IPS-18a (cell line): Measurements from ENCODE around the gene SORBS1.

ENCODE experiments used
- H3K27ac ChIP-seq: one replicate; pipeline ENCODE4 v1.5.1; 2013; ENCODE audit warnings: low read length
- H3K27me3 ChIP-seq: one replicate; pipeline ENCODE4 v1.6.1; 2013; ENCODE audit warnings: mild to moderate bottlenecking, low read length; ENCODE audit not compliant: control insufficient read depth, insufficient read depth
- H3K36me3 ChIP-seq: one replicate; pipeline ENCODE4 v1.6.1; 2013; ENCODE audit warnings: low read depth, low read length; ENCODE audit not compliant: control insufficient read depth
- H3K4me1 ChIP-seq: one replicate; pipeline ENCODE4 v1.6.1; 2013; ENCODE audit warnings: low read depth, low read length; ENCODE audit not compliant: control insufficient read depth
- H3K4me3 ChIP-seq: one replicate; pipeline ENCODE4 v1.5.1; 2013; ENCODE audit warnings: low read length
- H3K9ac ChIP-seq: one replicate; pipeline ENCODE4 v1.6.1; 2013; ENCODE audit warnings: mild to moderate bottlenecking, low read length, moderate library complexity
- H3K9me3 ChIP-seq: one replicate; pipeline ENCODE4 v1.6.1; 2013; ENCODE audit warnings: low read depth, low read length; ENCODE audit not compliant: control insufficient read depth

SORBS1 gene

DNA sequence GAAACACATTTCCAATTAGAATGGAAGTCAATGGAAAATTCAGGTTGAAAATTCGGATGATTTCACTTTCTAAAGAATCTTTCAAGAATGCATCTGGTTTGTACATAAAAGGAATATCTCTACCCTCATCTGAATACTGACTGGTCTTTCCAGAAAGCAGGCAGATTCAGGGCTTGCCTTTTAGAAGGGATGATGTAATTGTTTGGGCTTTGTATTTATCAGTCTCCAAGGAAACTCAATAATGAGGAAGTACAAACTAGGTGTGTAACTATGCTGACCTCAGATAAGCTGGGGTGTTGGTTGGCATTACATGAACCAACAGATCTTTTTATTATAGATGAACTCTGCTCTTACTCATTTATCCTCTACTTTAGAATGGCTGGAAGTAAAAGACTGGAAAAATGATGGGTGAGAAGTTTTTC, 294.5 kb downstream of the SORBS1 start:
- Histone ChIP-seq H3K9ac (peak overlapping the region; percentile 68), H3K27ac (peak overlapping the region; percentile 83), H3K4me3 (no peak overlapping the region), H3K27me3 (no peaks in the 10 kb centered on the region), H3K9me3 (no peaks in the 10 kb centered on the region), H3K4me1 (peaks cover 21% of the 10 kb centered on the region), H3K36me3 (peaks cover 13% of the 10 kb centered on the region)

DNA sequence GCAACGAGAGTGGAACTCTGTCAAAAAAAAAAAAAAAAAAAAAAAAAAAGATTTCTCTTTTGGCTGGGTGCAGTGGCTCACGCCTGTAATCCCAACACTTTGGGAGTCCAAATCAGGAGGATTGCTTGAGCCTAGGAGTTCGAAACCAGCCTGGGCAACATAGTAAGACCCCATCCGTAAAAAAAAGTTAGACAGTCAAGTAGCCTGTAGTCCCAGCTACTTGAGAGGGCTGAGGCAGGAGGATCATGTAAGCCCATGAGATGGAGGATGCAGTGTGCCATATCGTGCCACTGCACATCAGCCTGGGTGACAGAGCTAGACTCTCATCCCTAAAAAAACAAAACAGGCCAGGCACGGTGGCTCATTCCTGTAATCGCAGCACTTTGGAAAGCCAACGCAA, 295.6 kb downstream of the SORBS1 start:
- H3K4me1 ChIP-seq: peaks cover 25% of the 10 kb centered on the region
- H3K27ac ChIP-seq: no peak overlapping the region
- peaks cover 11% of the 10 kb centered on the region for H3K36me3 ChIP-seq
- H3K9me3 ChIP-seq: no peaks in the 10 kb centered on the region
- H3K9ac ChIP-seq: no peak overlapping the region
- H3K27me3 ChIP-seq: no peaks in the 10 kb centered on the region
- H3K4me3 ChIP-seq: no peak overlapping the region

DNA sequence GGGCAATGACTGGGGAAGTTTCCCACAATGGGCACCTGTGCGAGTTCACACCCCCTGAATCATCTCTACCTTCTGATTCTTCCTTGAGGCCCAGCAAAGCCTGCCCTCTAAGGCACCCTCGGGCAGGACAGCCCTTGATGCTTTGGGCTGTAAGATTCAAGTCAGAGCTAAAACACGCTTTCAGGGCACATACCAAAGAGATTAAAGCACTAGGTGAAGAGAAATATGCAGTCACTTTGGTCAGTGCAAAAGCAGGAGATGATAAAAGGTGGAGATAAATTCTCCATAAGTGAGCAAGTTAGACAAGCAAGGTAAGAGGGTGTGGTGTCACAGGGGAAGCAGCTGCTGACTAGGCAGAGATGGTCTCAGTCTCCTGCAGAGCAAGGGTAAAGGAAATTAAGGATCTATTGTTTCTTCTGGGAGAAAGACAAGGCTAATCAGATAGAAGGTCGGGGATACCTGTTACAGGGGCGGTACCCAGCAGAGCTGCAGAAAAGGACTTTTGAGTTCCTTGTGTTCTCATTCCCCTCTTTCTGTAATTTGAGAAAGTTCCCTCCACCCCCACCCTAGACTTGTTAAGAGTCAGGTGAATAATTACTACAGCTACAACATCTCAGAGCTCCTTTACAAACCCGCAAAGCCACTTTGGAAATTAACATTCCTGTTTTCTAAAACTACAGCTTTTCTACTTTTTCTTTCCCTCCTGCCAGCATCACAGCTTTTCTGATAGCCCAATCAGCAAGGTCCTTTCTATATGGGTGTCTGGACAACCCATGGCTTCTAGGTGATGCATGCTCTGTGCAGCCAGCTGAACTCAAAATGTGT, 296.7 kb downstream of the SORBS1 start:
- Histone ChIP-seq H3K4me3 (no peak overlapping the region), H3K36me3 (peaks cover 11% of the 10 kb centered on the region), H3K4me1 (peaks cover 25% of the 10 kb centered on the region), H3K9me3 (no peaks in the 10 kb centered on the region), H3K27ac (peak overlapping the region; percentile 68), H3K9ac (no peak overlapping the region), H3K27me3 (no peaks in the 10 kb centered on the region)

DNA sequence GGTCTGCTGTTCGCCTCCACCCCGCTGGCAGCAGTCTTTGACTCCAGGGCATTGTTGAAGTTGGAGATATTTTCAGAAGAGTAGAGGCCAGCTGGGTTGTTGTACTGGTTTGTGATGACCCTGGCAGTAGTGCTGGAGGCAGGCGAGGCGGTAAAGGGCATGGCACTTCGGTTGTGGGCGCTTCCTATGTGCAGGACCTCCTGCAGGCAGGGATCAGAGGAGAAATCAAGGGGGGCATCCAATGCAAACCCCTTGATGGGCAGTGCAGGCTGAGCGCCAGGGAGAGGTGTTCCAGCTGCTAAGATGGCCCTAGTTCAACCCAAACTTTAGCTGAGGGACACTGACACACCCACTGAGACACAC, 297.3 kb downstream of the SORBS1 start:
- H3K27ac ChIP-seq: no peak overlapping the region
- H3K36me3 ChIP-seq: peaks cover 11% of the 10 kb centered on the region
- H3K9ac ChIP-seq: no peak overlapping the region
- H3K27me3 ChIP-seq: no peaks in the 10 kb centered on the region
- H3K4me1 ChIP-seq: peaks cover 25% of the 10 kb centered on the region
- no peaks in the 10 kb centered on the region for H3K9me3 ChIP-seq
- no peak overlapping the region for H3K4me3 ChIP-seq

DNA sequence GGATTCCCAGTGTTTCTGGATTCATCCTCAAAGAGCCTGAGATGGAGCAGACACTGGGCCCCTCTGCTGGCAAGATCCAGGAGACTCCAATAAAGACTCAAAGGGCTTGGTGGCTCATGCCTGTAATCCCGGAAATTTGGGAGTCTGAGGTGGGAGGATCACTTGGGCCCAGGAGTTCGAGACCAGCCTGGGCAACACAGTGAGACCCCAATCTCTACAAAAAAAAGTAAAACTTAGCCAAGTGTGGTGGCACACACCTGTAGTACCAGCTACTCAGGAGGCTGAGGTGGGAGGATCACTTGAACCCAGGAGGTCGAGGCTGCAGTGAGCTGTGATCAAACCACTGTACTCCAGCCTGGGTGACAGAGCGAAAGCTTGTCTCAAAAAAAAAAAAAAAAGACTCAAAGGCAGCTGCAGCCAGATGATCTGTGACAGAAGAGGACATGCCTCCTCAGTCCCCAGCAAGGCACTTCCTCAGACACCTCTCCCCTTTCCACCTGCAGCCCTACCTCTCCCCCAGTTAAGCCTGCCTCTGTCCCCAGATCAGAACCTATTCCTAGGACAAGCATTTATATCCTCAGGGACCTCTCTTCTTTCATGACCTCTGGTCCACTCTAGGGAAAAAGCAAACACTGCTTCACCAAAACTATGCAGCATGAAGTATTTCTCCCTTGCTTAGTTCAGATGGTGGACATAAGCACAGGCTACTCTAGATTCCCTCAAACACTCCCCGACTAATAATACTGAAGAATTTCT, 298.2 kb downstream of the SORBS1 start:
- Histone ChIP-seq H3K27ac (no peak overlapping the region), H3K9ac (no peak overlapping the region), H3K9me3 (no peaks in the 10 kb centered on the region), H3K36me3 (peaks cover 7% of the 10 kb centered on the region), H3K4me1 (peaks cover 25% of the 10 kb centered on the region), H3K27me3 (no peaks in the 10 kb centered on the region), H3K4me3 (no peak overlapping the region)

DNA sequence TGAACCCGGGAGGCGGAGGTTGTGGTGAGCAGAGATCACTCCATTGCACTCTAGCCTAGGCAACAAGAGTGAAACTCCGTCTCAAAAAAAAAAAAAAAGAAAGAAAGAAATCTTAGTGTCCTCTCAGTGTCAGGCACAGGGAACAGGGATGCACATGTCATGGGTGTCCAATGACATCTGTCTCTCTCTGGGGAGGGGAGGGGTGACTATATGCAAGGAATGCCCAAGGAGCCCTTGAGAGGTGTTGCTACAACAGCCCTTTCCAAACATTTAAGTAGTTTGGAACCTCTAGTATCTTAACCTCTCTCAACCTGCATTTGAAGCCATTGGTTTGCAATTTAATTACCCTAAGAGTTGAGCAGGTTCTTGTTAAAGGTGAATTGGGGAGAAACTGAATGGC, 299.2 kb downstream of the SORBS1 start:
- Histone ChIP-seq H3K9me3 (no peaks in the 10 kb centered on the region), H3K4me3 (no peak overlapping the region), H3K4me1 (peaks cover 24% of the 10 kb centered on the region), H3K9ac (no peak overlapping the region), H3K27ac (no peak overlapping the region), H3K36me3 (peaks cover 7% of the 10 kb centered on the region), H3K27me3 (no peaks in the 10 kb centered on the region)
